CD4-positive, alpha-beta T cell treated with Interleukin-21 for 1 hour (primary cell): ENCODE data around the gene HOXB3.

Experiments used
- DNase-seq: peaks from one replicate; pipeline ENCODE4 v3.0.0-alpha.2; 2020

HOXB3 gene

GRCh38 chr17:48553190-48553547, 36.9 kb downstream of the HOXB3 start:
- no peak for DNase-seq

- no peak for DNase-seq
These were observed 37.4 kb downstream of the HOXB3 start for GRCh38 chr17:48552466-48553189.

- no peak for DNase-seq
These were observed 38.2 kb downstream of the HOXB3 start for GRCh38 chr17:48551596-48552465.

- DNase-seq: no peak
These were observed 38.9 kb downstream of the HOXB3 start for GRCh38 chr17:48551214-48551555.

GRCh38 chr17:48550502-48551213, 39.4 kb downstream of the HOXB3 start:
- DNase-seq: no peak

GRCh38 chr17:48549914-48550501, 40.0 kb downstream of the HOXB3 start:
- no peak for DNase-seq

GRCh38 chr17:48549281-48549630, 40.8 kb downstream of the HOXB3 start:
- DNase-seq: no peak

GRCh38 chr17:48548523-48549280, 41.3 kb downstream of the HOXB3 start:
- no peak for DNase-seq

- DNase-seq: peak; percentile 60
These were observed 42.1 kb downstream of the HOXB3 start for GRCh38 chr17:48547808-48548522.

- peak; percentile 22 for DNase-seq
These were observed 42.9 kb downstream of the HOXB3 start for GRCh38 chr17:48546924-48547807.

- DNase-seq: no peak
These were observed 43.7 kb downstream of the HOXB3 start for GRCh38 chr17:48546137-48546923.

- DNase-seq: no peak
These were observed 44.5 kb downstream of the HOXB3 start for GRCh38 chr17:48545539-48545938.

- no peak for DNase-seq
These were observed 45.0 kb downstream of the HOXB3 start, which contains the start of gene HOXB2 for GRCh38 chr17:48545022-48545375. HOXB2 (minus strand) TSS chr17:48545109; CDS start chr17:48544911, 198 bp downstream.

- peak; percentile 54 for DNase-seq
These were observed 45.6 kb downstream of the HOXB3 start for GRCh38 chr17:48544349-48545021.

- DNase-seq: no peak
These were observed 46.1 kb downstream of the HOXB3 start for GRCh38 chr17:48543854-48544348.

- DNase-seq: peak; percentile 73
These were observed 46.8 kb downstream of the HOXB3 start for GRCh38 chr17:48543107-48543853.

GRCh38 chr17:48542698-48543106, 47.3 kb downstream of the HOXB3 start:
- no peak for DNase-seq

GRCh38 chr17:48542114-48542656, 47.9 kb downstream of the HOXB3 start:
- DNase-seq: peak; percentile 43
